GM18502 (cell line): ENCODE data around the gene MAP4K5.
A peak's percentile ranks its signal among the peaks of the same experiment; 100 is the strongest.
"Not testable (repeated sequence)": the region's sequence is repeated elsewhere in the genome, so short reads cannot be mapped to it uniquely, and the experiment has no call there.

Experiments used
- ATAC-seq: cut with Tn5 transposase; IDR thresholded peaks from one replicate; pipeline ENCODE4 v1.9.1; 2021; ENCODE audit warnings: mild to moderate bottlenecking; ENCODE audit not compliant: unreplicated experiment, poor library complexity

Gene MAP4K5

DNA sequence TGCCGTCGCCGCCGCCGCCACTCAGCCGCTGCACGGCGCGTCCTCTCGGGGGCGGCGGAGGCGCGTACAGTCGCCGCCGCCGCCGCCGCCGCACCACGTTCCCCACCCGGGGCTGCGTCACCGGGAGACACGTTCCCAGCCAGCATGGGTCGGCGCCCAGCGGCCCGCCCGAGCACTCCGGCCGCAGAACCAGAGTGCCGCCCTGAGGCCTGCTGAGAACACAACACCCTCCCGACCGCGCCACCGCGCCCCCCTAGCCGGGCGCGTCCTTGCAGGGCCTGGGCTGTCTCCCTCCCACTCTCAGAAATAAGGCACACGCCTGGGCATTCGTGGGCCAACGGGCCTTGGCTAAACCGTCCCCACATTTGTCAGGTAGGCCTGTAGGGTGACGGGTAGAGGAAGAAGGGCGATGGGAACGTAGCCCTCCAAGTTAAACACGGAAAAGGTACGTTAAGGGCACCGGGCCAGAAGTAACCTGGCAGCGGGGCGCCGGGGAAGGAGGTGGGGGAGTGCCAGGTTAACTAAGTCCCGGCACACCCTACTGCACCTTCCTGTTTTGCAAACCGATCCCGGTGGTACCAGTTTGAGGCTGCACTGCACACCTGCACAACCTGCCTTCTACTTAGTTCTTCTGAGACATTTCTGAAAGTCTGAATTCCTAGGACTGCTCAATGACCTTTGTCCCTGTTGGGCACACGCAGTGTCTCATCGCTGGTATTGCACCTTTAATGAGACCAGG is at the start of gene MAP4K5:
TSS of gene MAP4K5 (minus strand) at position 68 of the 739 bp plus-strand sequence. CDS start 520 bp downstream, outside the sequence.
- peak; percentile 95 for ATAC-seq

DNA sequence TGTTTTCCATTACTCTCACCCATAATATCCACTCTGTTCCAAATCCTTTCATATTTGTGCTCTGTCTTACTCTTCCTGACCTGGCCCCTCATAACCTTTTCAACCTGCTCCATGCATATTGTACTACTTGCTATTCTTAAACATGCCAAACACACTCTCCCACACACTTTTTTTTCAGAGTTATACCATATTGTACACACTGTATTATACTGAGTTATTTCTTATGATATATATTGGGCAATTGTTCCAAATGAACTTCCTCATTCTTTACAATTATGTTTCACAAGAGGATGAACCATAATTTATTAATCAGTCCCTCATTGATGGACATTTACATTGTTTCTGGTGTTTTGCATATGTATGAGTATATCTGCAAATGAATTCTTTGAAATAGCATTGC is 46.1 kb upstream of the MAP4K5 start:
- ATAC-seq: no peak

DNA sequence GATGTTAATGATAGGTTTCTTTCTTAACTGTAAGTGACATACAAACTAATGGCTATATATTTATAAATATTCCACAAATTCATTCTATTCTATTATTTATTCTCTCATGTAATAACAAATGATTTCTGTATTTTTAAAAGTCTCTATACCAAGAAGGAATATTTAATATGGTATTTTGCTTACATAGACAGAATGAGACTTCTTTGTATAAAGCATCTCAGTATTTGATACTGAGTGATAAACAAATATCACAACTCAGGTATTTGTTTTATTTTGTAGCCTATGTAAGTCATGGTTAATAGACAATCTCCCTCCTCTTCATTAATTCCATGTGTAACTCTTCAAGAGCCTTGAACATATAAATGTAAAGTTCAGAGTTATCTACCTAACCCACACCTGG is 45.6 kb upstream of the MAP4K5 start:
- no peak for ATAC-seq

DNA sequence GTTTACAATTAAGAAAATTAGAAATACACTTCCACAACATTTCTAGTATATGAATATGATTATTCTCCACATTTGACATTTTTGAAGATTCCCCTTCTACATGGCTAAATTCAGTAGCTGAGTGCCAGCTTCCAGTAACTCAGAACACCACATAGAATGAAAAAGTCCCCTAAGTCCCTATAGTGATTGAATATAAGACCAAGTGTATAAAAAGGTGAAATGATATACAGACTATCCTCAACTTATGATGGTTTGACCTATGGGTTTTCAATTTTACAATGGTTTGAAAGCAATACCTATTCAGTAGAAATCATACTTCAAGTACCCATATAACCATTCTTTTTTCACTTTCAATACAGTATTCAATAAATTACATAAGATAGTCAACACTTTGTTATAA is 43.4 kb upstream of the MAP4K5 start:
- ATAC-seq: no peak

DNA sequence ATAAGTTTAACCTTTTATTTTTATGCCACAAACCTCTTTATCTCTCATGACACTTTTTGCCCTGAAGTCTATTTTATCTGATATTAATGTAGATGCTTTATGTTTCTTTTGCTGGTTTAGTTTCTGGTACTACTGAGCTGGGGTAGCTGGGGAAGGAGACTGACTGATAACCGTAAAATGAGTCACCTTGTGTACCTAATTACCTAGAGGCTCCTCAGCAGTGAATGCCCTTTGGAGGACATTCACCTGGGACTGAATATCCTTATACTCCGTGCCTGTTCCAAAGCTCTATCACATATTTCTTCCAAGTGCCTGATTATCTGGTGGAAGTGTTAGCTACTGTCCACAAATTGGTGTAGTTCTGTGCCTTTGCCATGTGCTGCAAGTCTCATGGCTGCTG is 41.5 kb upstream of the MAP4K5 start:
- no peak for ATAC-seq

DNA sequence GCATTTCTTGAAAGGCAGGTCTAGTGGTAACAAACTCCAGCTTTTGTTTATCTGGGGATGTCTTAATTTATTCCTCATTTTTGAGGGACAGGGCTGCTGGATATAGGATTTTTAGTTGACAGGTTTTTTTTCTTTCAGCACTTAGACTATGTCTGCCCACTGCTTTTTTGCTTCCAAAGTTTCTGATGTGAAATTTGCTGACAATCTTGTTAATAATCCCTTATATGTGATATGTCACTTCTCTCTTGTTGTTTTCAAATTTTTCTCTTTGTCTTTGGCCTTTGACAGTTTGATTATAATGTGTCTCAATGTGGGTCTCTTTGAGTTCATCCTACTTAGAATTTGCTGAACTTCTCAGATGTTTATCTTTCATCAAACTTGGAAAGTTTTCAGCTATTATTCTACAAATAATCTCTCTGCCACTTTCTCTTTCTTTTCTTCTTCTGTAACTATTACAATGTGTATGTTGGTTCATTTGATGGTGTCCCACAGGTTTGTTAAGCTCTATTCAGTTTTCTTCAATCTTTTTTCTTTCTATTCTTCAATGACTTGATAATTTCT is 37.4 kb upstream of the MAP4K5 start:
- no peak for ATAC-seq

DNA sequence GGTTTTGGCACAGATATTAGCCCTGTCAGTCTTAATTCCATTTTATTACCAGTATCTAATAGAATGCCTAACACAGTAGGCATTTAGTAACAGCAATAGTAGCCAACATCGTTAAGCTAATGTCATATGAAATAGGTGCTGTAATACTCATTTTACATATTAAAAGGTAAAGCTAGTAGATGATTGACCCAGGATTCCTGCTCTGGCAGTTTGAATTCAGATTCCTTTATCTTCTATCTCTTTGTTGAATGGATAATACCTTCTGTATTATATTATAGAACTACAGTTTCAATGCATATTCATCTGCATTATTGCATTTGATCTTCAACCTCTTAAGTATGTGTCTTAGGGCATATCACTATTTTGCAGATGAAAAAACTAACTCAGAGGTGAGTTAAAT is 30.5 kb upstream of the MAP4K5 start:
- ATAC-seq: no peak

DNA sequence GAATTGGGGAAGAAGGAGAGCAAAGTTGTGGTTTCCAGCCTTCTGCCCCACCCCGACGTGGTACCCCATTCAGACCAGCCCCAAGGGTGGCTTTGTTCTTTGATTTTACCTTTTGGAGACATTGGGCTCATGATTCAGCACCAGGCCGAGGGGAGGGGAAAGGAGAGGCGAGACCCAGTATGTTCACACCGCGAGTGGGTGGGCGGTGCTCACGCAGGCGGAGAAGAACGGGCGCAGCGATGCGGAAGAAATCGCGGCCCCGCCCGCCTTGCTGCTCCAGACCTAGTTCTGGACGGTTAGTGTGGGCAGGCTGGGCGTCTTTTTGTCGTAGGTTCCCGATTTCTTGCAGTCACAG is 28.5 kb upstream of the MAP4K5 start:
- peak; percentile 20 for ATAC-seq

DNA sequence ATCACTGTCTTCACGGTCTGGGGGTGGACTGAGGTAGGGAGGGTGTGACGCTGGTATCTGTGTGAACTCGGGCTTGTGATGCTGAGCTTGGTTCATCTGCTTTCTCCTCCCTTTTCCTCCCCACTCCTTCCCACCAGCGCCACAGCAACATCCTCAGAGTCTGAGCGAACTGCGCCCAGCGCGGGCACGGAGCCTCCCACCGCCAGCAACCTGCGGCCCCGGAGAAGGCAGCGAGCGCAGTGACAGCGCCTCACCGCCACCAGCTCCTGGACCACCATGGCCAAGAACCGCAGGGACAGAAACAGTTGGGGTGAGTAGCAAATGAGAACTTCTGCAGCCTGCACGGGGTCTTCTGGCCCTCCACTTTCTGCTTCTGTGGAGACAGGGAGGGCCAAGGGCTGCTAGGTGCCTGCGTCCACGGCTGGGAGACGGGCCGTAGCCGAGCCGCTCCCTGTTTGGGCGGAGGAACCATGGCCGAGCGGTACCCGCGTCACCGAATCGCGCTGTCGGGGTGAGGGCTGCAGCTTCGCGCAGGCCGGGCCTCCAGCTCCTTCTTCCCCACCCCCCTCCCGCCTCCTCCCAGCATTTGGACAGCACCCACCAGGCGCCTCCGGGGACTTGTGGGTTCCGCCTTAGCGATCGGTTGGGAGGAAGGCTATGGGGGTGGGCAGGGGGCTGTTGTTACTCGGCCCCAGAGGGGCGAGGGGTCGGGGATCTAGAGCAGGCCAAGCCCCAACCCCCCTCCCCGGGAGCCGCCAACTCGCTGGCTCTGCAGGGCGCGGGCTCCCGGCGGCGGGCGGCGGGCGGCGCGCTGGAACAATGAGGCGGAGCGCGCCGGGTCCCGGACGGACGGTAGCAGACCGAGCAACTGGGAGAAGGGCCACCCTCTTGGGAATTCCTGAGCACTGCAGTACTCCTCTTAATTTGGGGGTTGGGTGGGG is 27.9 kb upstream of the MAP4K5 start, which contains the start of gene ATL1:
TSS of gene ATL1 (plus strand) at position 156 of the 941 bp plus-strand sequence. CDS start at position 277, 121 bp downstream.
- peak; percentile 50 for ATAC-seq

DNA sequence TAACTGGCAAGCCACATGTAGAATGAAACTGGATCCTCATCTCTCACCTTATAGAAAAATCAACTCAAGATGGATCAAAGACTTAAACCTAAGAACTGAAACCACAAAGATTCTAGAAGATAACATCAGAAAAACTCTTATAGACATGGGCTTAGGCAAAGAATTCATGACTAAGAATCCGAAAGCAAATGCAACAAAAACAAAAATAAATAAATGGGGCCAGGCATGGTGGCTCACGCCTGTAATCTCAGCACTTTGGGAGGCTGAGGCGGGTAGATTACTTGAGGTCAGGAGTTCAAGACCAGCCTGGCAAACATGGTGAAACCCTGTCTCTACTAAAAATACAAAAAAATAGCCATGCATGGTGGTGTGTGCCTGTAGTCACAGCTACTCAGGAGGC is 20.4 kb upstream of the MAP4K5 start:
- not testable (repeated sequence) for ATAC-seq

DNA sequence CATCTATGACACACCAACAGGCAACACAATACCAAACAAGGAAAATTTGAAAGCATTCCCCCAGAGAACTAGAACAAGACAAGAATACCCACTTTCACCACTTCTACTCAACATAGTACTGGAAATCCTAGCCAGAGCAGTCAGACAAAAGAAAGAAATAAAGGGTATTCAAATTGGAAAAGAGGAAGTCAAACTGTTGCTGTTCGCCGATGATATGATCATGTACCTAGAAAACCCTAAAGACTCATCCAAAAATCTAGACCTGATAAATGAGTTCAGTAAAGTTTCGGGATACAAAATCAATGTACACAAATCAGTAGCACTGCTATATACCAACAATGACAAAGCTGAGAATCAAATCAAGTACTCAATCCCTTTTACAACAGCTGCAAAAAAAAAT is 19.5 kb upstream of the MAP4K5 start:
- ATAC-seq: no peak

DNA sequence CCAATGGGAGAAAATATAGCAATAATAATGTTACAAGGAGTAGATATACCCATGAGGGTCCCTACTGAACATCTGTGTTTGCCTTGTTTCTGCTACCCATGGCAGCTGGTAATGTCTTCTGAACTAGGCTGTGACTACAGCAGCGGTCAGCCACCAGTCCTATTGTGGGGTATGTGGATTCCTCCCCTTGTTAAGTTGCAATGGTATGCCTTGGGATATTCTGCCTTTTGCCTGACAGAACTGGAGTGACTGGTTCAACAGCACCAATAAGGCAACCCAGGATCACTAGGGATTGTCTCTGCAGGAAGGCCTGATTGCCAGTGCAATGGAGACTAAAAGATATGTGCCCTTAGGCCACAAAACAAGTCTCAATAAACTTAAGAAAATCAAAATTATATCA is 17.9 kb upstream of the MAP4K5 start:
- ATAC-seq: no peak

DNA sequence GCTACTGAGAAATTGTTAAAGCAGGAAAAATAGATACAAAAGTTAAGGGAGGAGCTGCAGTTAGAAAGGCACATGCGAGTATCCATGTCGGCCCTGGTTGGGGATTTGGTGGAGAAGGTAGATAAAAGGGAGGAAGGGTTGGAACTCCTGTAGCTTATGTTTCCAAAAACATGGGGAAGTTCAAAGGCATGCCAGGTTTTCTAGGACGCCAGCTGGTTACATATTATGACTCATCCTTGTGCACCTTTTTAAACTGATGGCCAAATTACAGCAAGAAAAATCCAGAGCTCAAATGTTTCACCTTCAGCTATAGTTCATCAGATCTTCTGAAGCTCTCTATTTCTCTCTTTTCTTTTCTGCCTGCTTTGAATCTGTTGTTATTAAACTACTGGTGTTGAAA is 13.2 kb upstream of the MAP4K5 start:
- no peak for ATAC-seq

DNA sequence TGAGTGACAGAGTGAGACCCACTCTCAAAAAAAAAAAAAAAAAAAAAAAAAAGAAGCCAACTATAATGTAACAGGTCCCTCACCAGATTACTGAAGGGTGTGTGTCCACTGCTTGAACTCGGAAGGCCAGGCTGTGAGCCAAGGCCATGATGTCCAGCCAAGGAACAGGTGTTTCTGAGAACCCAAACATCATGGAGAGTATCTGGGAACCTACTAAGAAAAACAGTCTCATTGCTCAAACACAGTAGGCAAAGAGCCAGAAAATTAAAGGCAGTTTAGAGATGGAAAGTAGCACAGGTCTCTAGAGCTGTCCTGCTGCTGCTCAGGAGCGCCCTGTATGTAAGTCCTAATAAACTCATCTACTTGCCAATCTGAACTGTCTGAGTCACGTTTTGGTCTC is 12.5 kb upstream of the MAP4K5 start:
- no peak for ATAC-seq

DNA sequence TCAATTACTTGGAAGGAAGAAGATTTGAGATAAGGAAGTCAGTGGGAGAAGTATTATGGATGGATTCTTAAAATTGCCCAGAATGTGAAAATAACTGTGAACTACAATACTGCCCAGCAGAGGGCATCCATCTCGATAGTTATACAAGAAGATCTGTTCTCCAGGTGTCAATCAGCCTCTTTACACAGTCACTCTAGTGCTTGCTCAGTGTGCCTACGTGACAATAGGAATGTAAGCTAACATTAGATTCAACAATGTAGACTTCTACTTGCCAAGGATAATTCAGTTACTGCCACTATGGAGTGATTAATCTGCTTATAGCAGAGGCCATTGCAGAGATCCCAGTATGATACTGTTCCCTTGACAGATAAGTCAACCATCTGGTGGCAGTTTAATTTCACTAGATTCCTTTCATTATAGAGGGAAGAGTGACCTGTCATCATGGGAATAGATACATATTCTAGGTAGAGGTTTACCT is 10.6 kb upstream of the MAP4K5 start:
- ATAC-seq: peak; percentile 68

DNA sequence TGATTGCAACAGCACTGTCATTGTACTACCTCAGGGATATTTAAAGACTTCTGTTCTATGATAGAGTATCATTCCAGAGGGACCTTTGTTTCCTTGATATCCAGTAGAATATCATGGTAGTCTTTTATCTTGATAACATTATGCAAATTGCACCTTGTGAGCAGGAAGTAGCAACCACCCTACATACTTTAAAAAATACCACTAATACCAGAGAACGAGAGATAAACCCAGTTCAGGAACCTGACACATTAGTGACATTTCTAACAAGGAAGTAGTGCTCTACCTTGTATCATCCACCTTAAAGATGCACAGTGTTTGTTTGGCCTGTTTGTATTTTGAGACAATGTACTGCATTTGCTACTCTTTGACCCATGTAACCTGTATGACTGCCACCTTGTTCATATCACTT is 8.8 kb upstream of the MAP4K5 start:
- ATAC-seq: no peak

DNA sequence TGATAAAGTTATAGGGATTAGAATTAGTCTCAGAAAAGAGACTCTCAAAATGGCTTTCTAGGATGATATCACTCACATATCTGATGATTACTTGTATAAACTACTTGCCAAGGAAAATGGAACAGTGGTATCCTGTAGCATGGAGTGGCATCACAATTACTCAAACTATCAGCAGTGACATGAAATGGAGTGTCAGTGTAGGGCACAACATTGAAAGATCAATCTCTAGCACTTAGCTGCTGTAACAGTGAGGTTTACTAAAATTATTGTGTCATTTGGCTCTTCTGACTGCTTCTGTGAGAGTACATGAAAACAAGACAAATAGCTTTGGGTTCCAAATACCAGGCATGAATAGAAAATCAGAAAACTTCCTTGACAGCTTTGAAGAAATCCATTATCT is 6.7 kb upstream of the MAP4K5 start:
- ATAC-seq: no peak

DNA sequence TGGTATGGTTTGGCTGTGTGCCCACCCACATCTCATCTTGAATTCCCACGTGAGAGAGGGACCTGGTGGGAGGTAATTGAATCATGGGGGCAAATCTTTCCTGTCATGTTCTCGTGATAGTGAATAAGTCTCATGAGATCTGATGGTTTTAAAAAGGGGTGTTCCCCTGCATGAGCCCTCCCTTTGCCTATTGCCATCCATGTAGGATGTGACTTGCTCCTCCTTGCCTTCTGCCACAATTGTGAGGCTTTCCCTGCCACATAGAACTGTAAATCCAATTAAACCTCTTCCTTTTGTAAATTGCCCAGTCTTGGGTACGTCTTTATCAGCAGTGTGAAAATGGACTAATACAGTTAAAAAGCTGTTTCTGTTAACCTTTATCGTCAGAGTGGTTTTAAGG is 5.7 kb upstream of the MAP4K5 start:
- ATAC-seq: not testable (repeated sequence)

DNA sequence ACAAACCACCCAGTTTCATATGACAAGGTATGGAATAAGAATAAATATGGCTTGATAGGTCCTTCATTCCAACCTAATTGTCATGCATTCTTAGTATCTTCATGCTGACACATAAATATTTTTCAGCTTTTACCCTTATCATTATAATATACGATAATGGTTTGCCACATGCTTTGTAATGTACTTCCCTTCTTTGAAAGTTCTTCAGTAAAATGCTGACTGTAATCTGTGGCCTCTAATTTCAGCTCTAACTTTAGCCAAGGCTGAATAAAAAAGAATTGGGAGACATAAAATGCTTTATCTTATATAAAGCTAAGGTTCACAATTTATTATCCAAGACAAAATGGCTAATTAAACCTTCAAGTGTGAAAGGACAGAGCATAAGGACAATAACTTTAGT is 2.6 kb upstream of the MAP4K5 start:
- ATAC-seq: no peak

DNA sequence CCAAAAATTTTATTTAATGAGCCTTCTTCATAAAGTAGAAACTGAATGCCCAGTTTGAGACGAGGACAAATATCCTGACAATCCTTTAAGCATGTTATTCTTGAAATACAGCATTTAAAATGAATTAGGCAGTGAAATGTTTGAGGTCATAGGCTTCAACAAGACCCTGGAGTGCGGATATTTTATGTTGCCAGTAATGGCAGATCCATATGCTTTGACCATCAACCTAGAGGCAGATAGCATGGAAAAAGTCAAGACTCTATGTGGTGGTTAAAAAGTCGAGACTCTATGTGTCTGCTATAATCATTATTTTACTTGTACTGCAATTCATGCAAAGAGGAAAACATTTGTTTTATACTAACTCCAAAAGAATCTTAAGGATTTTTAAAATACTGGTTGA is 2.0 kb upstream of the MAP4K5 start:
- ATAC-seq: no peak

DNA sequence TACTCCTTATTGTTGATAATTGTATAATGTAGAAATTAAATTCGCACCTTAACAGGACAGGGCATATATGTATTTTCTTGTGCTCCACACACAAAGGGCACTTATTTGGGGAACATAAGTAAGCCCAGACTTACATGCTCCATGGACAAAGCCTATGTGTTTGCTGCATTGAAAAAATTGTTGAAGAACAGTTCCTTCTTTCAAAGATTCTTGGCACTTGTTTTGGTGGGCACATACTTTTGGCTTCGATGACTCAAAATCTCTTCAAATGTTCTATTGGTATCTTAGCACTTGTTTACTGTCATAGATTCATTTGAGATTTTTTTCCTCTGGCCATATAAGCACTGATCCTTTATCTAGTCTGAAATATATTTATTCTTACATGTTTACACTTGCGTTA is 1.4 kb upstream of the MAP4K5 start:
- no peak for ATAC-seq
